ENCODE measurements around the gene LIN7C. TPM values are rescaled to one million over a fixed set of nuclear protein-coding genes. Genes with fewer than 3 reads are reported as not detected.

Gene LIN7C
- total and polyA plus RNA-seq, 2 of the 8 experiments (the other 6 are each of a cell fraction or from before 2014, with no cell fraction given): 10.5 to 42.7 TPM

GRCh38 chr11:27456140-27456794 is 50.3 kb downstream of the LIN7C start (continued):
- TF ChIP-seq BACH1 (IDR thresholded peaks at IDR 0.05; ENCODE audit: low read length): no peak
- no peak for TF ChIP-seq CHD1 (IDR thresholded peaks at IDR 0.05; ENCODE audit: low read depth, low read length)
- no peak for TF ChIP-seq ATF3 (IDR thresholded peaks at IDR 0.05; ENCODE audit: insufficient read depth, low read depth, low read length)
- no peak for TF ChIP-seq RAD21 (IDR thresholded peaks at IDR 0.05 in 1 of 2, conservative IDR thresholded peaks at IDR 0.05 in 1 of 2; ENCODE audit: low read depth in 2 of 2, low read length in 2 of 2)
